ENCODE measurements around the gene CLDN16. TPM values are rescaled to one million over a fixed set of nuclear protein-coding genes. Genes with fewer than 3 reads are reported as not detected.

The CLDN16 gene
- polyA plus RNA-seq, 1 donor from 2014 or later: not detected

DNA sequence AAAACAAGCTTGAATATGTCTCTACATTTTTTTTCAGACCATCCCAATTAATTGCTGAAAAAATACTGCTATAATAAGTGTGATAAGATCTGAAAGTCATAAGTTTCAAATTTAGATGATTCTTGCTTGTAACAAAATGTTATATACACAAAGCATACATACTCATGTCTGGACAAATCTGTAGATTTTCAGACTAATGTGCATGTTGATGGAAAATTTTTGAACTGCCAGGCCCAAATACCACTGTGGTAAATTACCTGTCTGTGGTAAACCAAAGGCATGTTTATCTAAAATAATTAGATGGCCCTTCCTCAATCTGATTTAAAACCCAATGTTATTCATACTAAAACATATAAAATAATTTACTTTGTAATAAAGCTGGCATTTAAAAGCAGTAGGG is 31.7 kb upstream of the CLDN16 start:
- no peak overlapping the region for H2AFZ ChIP-seq (ENCODE audit: low read depth, low read length)
- H3K9ac ChIP-seq (ENCODE audit: low read length): no peak overlapping the region
- no peak for TF ChIP-seq EZH2 (IDR thresholded peaks at IDR 0.05; ENCODE audit: borderline replicate concordance, insufficient read depth, low read length, poor library complexity, severe bottlenecking)
- TF ChIP-seq MXI1 (conservative IDR thresholded peaks at IDR 0.05; ENCODE audit: poor library complexity, severe bottlenecking): no peak
- TF ChIP-seq, protein P1, sequence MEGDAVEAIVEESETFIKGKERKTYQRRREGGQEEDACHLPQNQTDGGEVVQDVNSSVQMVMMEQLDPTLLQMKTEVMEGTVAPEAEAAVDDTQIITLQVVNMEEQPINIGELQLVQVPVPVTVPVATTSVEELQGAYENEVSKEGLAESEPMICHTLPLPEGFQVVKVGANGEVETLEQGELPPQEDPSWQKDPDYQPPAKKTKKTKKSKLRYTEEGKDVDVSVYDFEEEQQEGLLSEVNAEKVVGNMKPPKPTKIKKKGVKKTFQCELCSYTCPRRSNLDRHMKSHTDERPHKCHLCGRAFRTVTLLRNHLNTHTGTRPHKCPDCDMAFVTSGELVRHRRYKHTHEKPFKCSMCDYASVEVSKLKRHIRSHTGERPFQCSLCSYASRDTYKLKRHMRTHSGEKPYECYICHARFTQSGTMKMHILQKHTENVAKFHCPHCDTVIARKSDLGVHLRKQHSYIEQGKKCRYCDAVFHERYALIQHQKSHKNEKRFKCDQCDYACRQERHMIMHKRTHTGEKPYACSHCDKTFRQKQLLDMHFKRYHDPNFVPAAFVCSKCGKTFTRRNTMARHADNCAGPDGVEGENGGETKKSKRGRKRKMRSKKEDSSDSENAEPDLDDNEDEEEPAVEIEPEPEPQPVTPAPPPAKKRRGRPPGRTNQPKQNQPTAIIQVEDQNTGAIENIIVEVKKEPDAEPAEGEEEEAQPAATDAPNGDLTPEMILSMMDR (IDR thresholded peaks at IDR 0.05; ENCODE audit: poor library complexity, severe bottlenecking): no peak
- TF ChIP-seq POLR2AphosphoS5 (IDR thresholded peaks at IDR 0.05): no peak
- TF ChIP-seq, protein P2, sequence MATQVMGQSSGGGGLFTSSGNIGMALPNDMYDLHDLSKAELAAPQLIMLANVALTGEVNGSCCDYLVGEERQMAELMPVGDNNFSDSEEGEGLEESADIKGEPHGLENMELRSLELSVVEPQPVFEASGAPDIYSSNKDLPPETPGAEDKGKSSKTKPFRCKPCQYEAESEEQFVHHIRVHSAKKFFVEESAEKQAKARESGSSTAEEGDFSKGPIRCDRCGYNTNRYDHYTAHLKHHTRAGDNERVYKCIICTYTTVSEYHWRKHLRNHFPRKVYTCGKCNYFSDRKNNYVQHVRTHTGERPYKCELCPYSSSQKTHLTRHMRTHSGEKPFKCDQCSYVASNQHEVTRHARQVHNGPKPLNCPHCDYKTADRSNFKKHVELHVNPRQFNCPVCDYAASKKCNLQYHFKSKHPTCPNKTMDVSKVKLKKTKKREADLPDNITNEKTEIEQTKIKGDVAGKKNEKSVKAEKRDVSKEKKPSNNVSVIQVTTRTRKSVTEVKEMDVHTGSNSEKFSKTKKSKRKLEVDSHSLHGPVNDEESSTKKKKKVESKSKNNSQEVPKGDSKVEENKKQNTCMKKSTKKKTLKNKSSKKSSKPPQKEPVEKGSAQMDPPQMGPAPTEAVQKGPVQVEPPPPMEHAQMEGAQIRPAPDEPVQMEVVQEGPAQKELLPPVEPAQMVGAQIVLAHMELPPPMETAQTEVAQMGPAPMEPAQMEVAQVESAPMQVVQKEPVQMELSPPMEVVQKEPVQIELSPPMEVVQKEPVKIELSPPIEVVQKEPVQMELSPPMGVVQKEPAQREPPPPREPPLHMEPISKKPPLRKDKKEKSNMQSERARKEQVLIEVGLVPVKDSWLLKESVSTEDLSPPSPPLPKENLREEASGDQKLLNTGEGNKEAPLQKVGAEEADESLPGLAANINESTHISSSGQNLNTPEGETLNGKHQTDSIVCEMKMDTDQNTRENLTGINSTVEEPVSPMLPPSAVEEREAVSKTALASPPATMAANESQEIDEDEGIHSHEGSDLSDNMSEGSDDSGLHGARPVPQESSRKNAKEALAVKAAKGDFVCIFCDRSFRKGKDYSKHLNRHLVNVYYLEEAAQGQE (IDR thresholded peaks at IDR 0.05; ENCODE audit: borderline replicate concordance): no peak
- no peak for TF ChIP-seq SMC3 (conservative IDR thresholded peaks at IDR 0.05; ENCODE audit: poor library complexity)
- no peak for TF ChIP-seq EP300 (conservative IDR thresholded peaks at IDR 0.05; ENCODE audit: poor library complexity, severe bottlenecking)
- no peaks in the 10 kb centered on the region for H3K27me3 ChIP-seq (ENCODE audit: insufficient read depth, low read depth, low read length)
- H3K9me2 ChIP-seq (ENCODE audit: insufficient read depth, low read length): no peaks in the 10 kb centered on the region
- H3K4me2 ChIP-seq (ENCODE audit: low read length): no peak overlapping the region
- H3K27ac ChIP-seq (ENCODE audit: low read length): no peak overlapping the region
- no peaks in the 10 kb centered on the region for H3K79me2 ChIP-seq (replicated peaks; ENCODE audit: insufficient read depth, low read length)
- H3K36me3 ChIP-seq (ENCODE audit: insufficient read depth, low read length): no peaks in the 10 kb centered on the region
- no peak overlapping the region for H3K4me3 ChIP-seq (ENCODE audit: low read length)
- H3K9me3 ChIP-seq (ENCODE audit: low read length): no peaks in the 10 kb centered on the region
- no peaks in the 10 kb centered on the region for H3F3A ChIP-seq (ENCODE audit: insufficient read depth, low read length, poor library complexity, severe bottlenecking)
- H4K20me1 ChIP-seq (ENCODE audit: insufficient read depth): no peaks in the 10 kb centered on the region

DNA sequence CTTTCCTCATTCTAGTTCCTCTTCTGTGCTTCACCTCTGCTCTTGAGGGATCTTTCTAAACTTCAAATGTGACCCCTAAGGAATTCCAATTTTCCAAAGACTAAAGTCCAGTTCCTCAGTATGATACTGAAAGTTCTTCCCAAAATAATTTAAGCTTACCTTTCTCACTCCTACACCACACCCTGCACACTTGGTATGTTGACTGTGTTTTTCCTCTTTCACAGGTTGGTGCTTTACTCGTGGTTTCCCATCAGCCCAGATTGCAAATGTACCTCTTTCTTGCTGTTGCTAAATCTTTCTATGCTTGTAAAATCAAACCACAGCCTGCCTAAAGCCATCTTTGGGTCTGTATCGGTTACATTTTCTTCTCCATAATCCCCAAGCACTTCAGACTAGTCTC is 30.5 kb upstream of the CLDN16 start:
- Histone ChIP-seq H3K9ac (ENCODE audit: low read length) (no peak overlapping the region), H3K9me3 (ENCODE audit: low read length) (no peaks in the 10 kb centered on the region), H3K4me2 (ENCODE audit: low read length) (no peak overlapping the region), H4K20me1 (ENCODE audit: insufficient read depth) (no peaks in the 10 kb centered on the region), H3K36me3 (ENCODE audit: insufficient read depth, low read length) (no peaks in the 10 kb centered on the region), H3K27me3 (ENCODE audit: insufficient read depth, low read depth, low read length) (no peaks in the 10 kb centered on the region), H2AFZ (ENCODE audit: low read depth, low read length) (no peak overlapping the region), H3F3A (ENCODE audit: insufficient read depth, low read length, poor library complexity, severe bottlenecking) (no peaks in the 10 kb centered on the region), H3K4me3 (ENCODE audit: low read length) (no peak overlapping the region), H3K79me2 (replicated peaks; ENCODE audit: insufficient read depth, low read length) (no peaks in the 10 kb centered on the region), H3K27ac (ENCODE audit: low read length) (no peak overlapping the region), H3K9me2 (ENCODE audit: insufficient read depth, low read length) (no peaks in the 10 kb centered on the region)
- TF ChIP-seq TAF1 (IDR thresholded peaks at IDR 0.05; ENCODE audit: low read depth) (no peak), MXI1 (conservative IDR thresholded peaks at IDR 0.05; ENCODE audit: poor library complexity, severe bottlenecking) (no peak), EP300 (conservative IDR thresholded peaks at IDR 0.05; ENCODE audit: poor library complexity, severe bottlenecking) (no peak), EZH2 (IDR thresholded peaks at IDR 0.05; ENCODE audit: borderline replicate concordance, insufficient read depth, low read length, poor library complexity, severe bottlenecking) (no peak), SMC3 (conservative IDR thresholded peaks at IDR 0.05; ENCODE audit: poor library complexity) (no peak), POLR2AphosphoS5 (IDR thresholded peaks at IDR 0.05) (no peak), RAD21 (conservative IDR thresholded peaks at IDR 0.05) (no peak)
- TF ChIP-seq, protein P1 (IDR thresholded peaks at IDR 0.05; ENCODE audit: poor library complexity, severe bottlenecking): no peak
- TF ChIP-seq, protein P2 (IDR thresholded peaks at IDR 0.05; ENCODE audit: borderline replicate concordance): no peak

Measured in neural cell (in vitro differentiated cells).